Keratinocyte (primary cell): ENCODE data around the gene B4GALNT4. TPM values are rescaled to one million over a fixed set of nuclear protein-coding genes. Genes with fewer than 3 reads are reported as not detected.
"Not testable (repeated sequence)": the region's sequence is repeated elsewhere in the genome, so short reads cannot be mapped to it uniquely, and the experiment has no call there.

Experiments used
- DNase-seq: peaks from one replicate; pipeline ENCODE4 v3.0.0-alpha.2; 2011; ENCODE audit warnings: low read depth, missing footprints, low spot score
- FAIRE-seq: peaks from 2 replicates; lab custom pipeline; 2011; peaks lifted over from hg19 to GRCh38; lab: Jason Lieb, UNC
- H2AFZ ChIP-seq: 2 replicates; pipeline ENCODE4 v1.6.0; 2012; ENCODE audit warnings: low read length, control low read depth, inconsistent platforms; ENCODE audit not compliant: control insufficient read depth
- H3K27ac ChIP-seq: 2 replicates; pipeline ENCODE4 v1.5.1; 2011; ENCODE audit warnings: low read length; ENCODE audit not compliant: control insufficient read depth, insufficient read depth
- H3K27me3 ChIP-seq: 3 replicates; pipeline ENCODE4 v1.6.0; 2011; ENCODE audit warnings: low read length; ENCODE audit not compliant: control insufficient read depth, insufficient read depth; ENCODE audit errors: extremely low read depth
- H3K36me3 ChIP-seq, 2 experiments: 2 replicates in 1 of 2; 3 replicates in 1 of 2; pipeline ENCODE4 v1.5.1; 2011; ENCODE audit warnings: low read length in 2 of 2, mild to moderate bottlenecking in 1 of 2; ENCODE audit not compliant: control insufficient read depth in 2 of 2, insufficient read depth in 2 of 2; ENCODE audit errors: extremely low read depth in 1 of 2
- H3K4me1 ChIP-seq: 3 replicates; pipeline ENCODE4 v1.5.1; 2011; ENCODE audit warnings: low read length; ENCODE audit not compliant: control insufficient read depth, insufficient read depth; ENCODE audit errors: extremely low read depth
- H3K4me2 ChIP-seq: 3 replicates; pipeline ENCODE4 v1.6.0; 2011; ENCODE audit warnings: low read depth, low read length; ENCODE audit not compliant: control insufficient read depth, insufficient read depth; ENCODE audit errors: extremely low read depth
- H3K4me3 ChIP-seq, 3 experiments: fragments of 200-600 bp in 1 of 3; sonication (generic) in 1 of 3; 2 replicates in 2 of 3; 3 replicates in 1 of 3; pipeline ENCODE4 v1.5.1; 2011 to 2016; ENCODE audit warnings: low read length in 3 of 3, mild to moderate bottlenecking in 3 of 3, control low read depth in 2 of 3, inconsistent platforms in 1 of 3, low read depth in 1 of 3, mixed read lengths in 1 of 3, mixed run types in 1 of 3, moderate library complexity in 1 of 3; ENCODE audit not compliant: control insufficient read depth in 2 of 3, insufficient read depth in 2 of 3; ENCODE audit errors: extremely low read depth in 1 of 3
- H3K79me2 ChIP-seq: 2 replicates; pipeline ENCODE4 v1.6.0; 2012; ENCODE audit warnings: low read length; ENCODE audit not compliant: control insufficient read depth, insufficient read depth
- H3K9ac ChIP-seq: 3 replicates; pipeline ENCODE4 v1.6.0; 2011; ENCODE audit warnings: low read length; ENCODE audit not compliant: control insufficient read depth, insufficient read depth; ENCODE audit errors: extremely low read depth
- H3K9me1 ChIP-seq: 3 replicates; pipeline ENCODE4 v1.6.0; 2011; ENCODE audit warnings: low read length; ENCODE audit not compliant: control insufficient read depth, insufficient read depth; ENCODE audit errors: extremely low read depth
- H3K9me3 ChIP-seq: 2 replicates; pipeline ENCODE4 v1.5.1; 2012; ENCODE audit warnings: low read depth, low read length; ENCODE audit not compliant: control insufficient read depth
- H4K20me1 ChIP-seq: 3 replicates; pipeline ENCODE4 v1.6.0; 2011; ENCODE audit warnings: low read length; ENCODE audit not compliant: control insufficient read depth, insufficient read depth; ENCODE audit errors: extremely low read depth
- EZH2 ChIP-seq: IDR thresholded peaks from one replicate; pipeline ENCODE4 v1.6.1; 2012; ENCODE audit warnings: inconsistent platforms, mild to moderate bottlenecking, low read length, moderate library complexity
- dilution Hi-C: fragments of 300-500 bp; cut with MboI; formaldehyde crosslinking; loops from one replicate; pipeline ENCODE4 v1.7.0; 2020; ENCODE audit warnings: low sequenced_read_pairs; ENCODE audit not compliant: extremely low pct_ligation_motif_present
- polyA plus RNA-seq, 5 experiments: library from polyadenylated mRNA; depleted of rRNA in 3 of 5; stranded (reverse) in 3 of 5; stranded (forward) in 1 of 5; unstranded in 1 of 5; fragments of >200 nt; gene quantifications; 1 replicate in 1 of 5; 2 replicates in 3 of 5; 3 replicates in 1 of 5; pipeline versions ENCODE4 v1.2.1 to v1.2.3, GENCODE V29; 2011 to 2012; ENCODE audit warnings: missing spikeins in 2 of 5, low read depth in 1 of 5, low replicate concordance in 1 of 5
- TF ChIP-seq, protein P1 (sequence below), 3 experiments: IDR thresholded peaks in 1 of 3; conservative IDR thresholded peaks in 1 of 3; optimal IDR thresholded peaks in 1 of 3; 2 replicates in 2 of 3; 3 replicates in 1 of 3; pipeline versions ENCODE3 to v1.5.1; 2011; ENCODE audit warnings: low read length in 3 of 3, mild to moderate bottlenecking in 3 of 3, moderate library complexity in 2 of 3, control low read depth in 1 of 3, inconsistent platforms in 1 of 3; ENCODE audit not compliant: insufficient read depth in 2 of 3; ENCODE audit errors: extremely low read depth in 1 of 3

Gene B4GALNT4
- polyA plus RNA-seq, 1 donor (not counting 4 experiments of a cell fraction or from before 2014, with no cell fraction given), result 7.3 TPM

DNA sequence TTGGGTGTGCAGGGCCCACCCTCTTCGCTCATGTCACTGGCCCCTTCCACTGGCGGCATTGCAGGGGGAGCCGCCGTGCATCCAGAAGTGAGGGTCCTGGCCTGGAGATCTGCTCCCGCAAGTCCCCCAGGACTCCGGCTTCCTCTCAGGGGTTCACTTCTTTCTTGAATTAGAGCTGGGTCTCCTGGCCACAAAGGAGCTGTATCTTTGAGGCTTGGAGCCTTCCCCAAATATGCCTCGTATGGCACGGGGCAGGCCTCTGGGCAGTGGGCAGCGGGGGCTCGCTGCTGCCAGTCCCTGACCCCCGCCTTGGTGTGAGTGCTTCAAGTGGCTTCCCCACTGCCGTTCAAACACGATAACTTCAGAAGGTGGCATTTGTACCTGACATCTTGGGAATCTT lies 41.3 kb upstream of the B4GALNT4 start:
- FAIRE-seq, result no peak
- dilution Hi-C loops, result no loop called here
- no peak for TF ChIP-seq EZH2

DNA sequence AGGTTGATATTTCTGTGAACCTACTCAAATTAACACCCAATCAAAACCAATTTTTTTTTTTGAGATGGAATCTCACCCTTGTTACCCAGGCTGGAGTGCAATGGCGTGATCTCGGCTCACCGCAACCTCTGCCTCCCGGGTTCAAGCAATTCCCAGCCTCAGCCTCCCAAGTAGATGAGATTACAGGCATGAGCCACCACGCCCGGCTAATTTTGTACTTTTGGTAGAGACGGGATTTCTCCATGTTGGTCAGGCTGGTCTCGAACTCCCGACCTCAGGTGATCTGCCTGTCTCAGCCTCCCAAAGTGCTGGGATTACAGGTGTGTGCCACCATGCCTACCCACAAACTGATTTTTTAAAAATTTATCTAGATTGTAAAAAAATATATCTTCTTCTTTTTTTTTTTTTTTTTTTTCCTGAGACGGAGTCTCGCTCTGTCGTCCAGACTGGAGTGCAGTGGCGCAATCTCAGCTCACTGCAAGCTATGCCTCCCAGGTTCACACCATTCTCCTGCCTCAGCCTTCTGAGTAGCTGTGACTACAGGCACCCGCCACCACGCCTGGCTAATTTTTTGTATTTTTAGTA lies 40.7 kb upstream of the B4GALNT4 start:
- H2AFZ ChIP-seq, DNase-seq, H4K20me1 ChIP-seq, H3K4me2 ChIP-seq, H3K36me3 ChIP-seq, H3K79me2 ChIP-seq, H3K4me1 ChIP-seq, H3K9ac ChIP-seq, H3K9me1 ChIP-seq, dilution Hi-C loops, H3K4me3 ChIP-seq, H3K27ac ChIP-seq, FAIRE-seq, H3K27me3 ChIP-seq, H3K9me3 ChIP-seq: not testable (repeated sequence)

More for the DNA sequence above, 41.3 kb upstream of the B4GALNT4 start:
- Histone ChIP-seq H3K4me2 (no peak overlapping the region), H3K4me3 (no peak overlapping the region), H3K9ac (no peak overlapping the region), H3K9me1 (no peaks in the 10 kb centered on the region), H3K9me3 (no peaks in the 10 kb centered on the region), H3K36me3 (no peaks in the 10 kb centered on the region), H3K79me2 (no peaks in the 10 kb centered on the region), H3K27me3 (peaks cover 7% of the 10 kb centered on the region), H3K4me1 (no peaks in the 10 kb centered on the region), H4K20me1 (no peaks in the 10 kb centered on the region), H3K27ac (no peak overlapping the region), H2AFZ (no peak overlapping the region)
- no peak for DNase-seq

DNA sequence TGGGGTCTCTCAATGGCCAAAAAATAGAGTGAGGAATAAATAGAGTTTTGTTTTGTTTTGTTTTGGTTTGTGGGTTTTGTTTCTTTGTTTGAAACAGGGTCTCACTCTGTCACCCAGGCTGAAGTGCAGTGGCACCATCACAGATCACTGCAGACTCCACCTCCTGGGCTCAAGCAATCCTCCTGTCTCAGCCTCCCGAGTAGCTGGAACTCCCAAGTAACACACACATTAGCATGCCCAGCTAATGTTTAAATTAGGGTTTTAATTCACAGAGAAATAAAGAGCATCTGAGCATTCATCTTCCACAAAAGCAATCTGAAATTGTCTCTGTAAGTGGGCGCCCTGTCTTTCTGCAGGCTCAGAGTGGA lies 39.4 kb upstream of the B4GALNT4 start:
- Histone ChIP-seq H3K4me1 (peaks cover 3% of the 10 kb centered on the region), H3K4me3 (no peak overlapping the region), H3K27me3 (peaks cover 12% of the 10 kb centered on the region), H3K36me3 (no peaks in the 10 kb centered on the region), H3K4me2 (no peak overlapping the region), H3K27ac (no peak overlapping the region), H3K79me2 (no peaks in the 10 kb centered on the region), H4K20me1 (no peaks in the 10 kb centered on the region), H3K9ac (no peak overlapping the region), H2AFZ (no peak overlapping the region), H3K9me3 (peaks cover 2% of the 10 kb centered on the region), H3K9me1 (no peaks in the 10 kb centered on the region)
- dilution Hi-C loops, result no loop called here
- TF ChIP-seq, protein P1, sequence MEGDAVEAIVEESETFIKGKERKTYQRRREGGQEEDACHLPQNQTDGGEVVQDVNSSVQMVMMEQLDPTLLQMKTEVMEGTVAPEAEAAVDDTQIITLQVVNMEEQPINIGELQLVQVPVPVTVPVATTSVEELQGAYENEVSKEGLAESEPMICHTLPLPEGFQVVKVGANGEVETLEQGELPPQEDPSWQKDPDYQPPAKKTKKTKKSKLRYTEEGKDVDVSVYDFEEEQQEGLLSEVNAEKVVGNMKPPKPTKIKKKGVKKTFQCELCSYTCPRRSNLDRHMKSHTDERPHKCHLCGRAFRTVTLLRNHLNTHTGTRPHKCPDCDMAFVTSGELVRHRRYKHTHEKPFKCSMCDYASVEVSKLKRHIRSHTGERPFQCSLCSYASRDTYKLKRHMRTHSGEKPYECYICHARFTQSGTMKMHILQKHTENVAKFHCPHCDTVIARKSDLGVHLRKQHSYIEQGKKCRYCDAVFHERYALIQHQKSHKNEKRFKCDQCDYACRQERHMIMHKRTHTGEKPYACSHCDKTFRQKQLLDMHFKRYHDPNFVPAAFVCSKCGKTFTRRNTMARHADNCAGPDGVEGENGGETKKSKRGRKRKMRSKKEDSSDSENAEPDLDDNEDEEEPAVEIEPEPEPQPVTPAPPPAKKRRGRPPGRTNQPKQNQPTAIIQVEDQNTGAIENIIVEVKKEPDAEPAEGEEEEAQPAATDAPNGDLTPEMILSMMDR (optimal IDR thresholded peaks at IDR 0.05 in 1 of 3, IDR thresholded peaks at IDR 0.05 in 1 of 3, conservative IDR thresholded peaks at IDR 0.05 in 1 of 3; ENCODE audit: extremely low read depth in 1 of 3, insufficient read depth in 2 of 3, low read length in 3 of 3), result no peak
- TF ChIP-seq EZH2, result no peak
- no peak for FAIRE-seq
- no peak for DNase-seq
